GM19099 (cell line): ENCODE results near the gene ASIC2.

Experiments used
- POLR2A ChIP-seq: IDR thresholded peaks from 3 replicates; pipeline ENCODE4 v1.6.1; 2011; ENCODE audit warnings: low read depth; ENCODE audit not compliant: insufficient read length; ENCODE audit errors: extremely low read depth

ASIC2 gene

GRCh38 chr17:33207231-33207630 lies 85.9 kb downstream of the ASIC2 start:
- TF ChIP-seq POLR2A, result no peak

- TF ChIP-seq POLR2A, result no peak
These were observed 87.5 kb downstream of the ASIC2 start for GRCh38 chr17:33205552-33205951.

- TF ChIP-seq POLR2A, result no peak
These were observed 88.4 kb downstream of the ASIC2 start for GRCh38 chr17:33204701-33205100.

GRCh38 chr17:33204156-33204555 lies 88.9 kb downstream of the ASIC2 start:
- no peak for TF ChIP-seq POLR2A

GRCh38 chr17:33202796-33203495 lies 90.1 kb downstream of the ASIC2 start:
- TF ChIP-seq POLR2A, result no peak

- TF ChIP-seq POLR2A, result no peak
These were observed 91.1 kb downstream of the ASIC2 start for GRCh38 chr17:33202021-33202420.

GRCh38 chr17:33201283-33201682 lies 91.8 kb downstream of the ASIC2 start:
- TF ChIP-seq POLR2A, result no peak

GRCh38 chr17:33200587-33200986 lies 92.5 kb downstream of the ASIC2 start:
- no peak for TF ChIP-seq POLR2A

GRCh38 chr17:33199571-33200510 lies 93.3 kb downstream of the ASIC2 start:
- TF ChIP-seq POLR2A, result no peak

GRCh38 chr17:33198954-33199353 lies 94.1 kb downstream of the ASIC2 start:
- no peak for TF ChIP-seq POLR2A

GRCh38 chr17:33197342-33197741 lies 95.8 kb downstream of the ASIC2 start:
- TF ChIP-seq POLR2A, result no peak

- no peak for TF ChIP-seq POLR2A
These were observed 96.2 kb downstream of the ASIC2 start for GRCh38 chr17:33196883-33197282.

- TF ChIP-seq POLR2A, result no peak
These were observed 99.9 kb downstream of the ASIC2 start for GRCh38 chr17:33192951-33193911.

GRCh38 chr17:33183487-33184026 lies 109.5 kb downstream of the ASIC2 start:
- no peak for TF ChIP-seq POLR2A

- no peak for TF ChIP-seq POLR2A
These were observed 113.9 kb downstream of the ASIC2 start for GRCh38 chr17:33179151-33179550.
